Esophagus squamous epithelium (tissue), 5 donors: ENCODE results near the gene TBC1D14. TPM values are rescaled to one million over a fixed set of nuclear protein-coding genes. Genes with fewer than 3 reads are reported as not detected.

Experiments
- DNase-seq: peaks from one replicate; lab custom pipeline; 2025; lab: John Stamatoyannopoulos, UW
- H3K27ac ChIP-seq, 4 donors: fragments of 200-600 bp; sonication (generic); one replicate each; pipeline ENCODE4 v1.5.1; 2016 to 2019; ENCODE audit warnings: mild to moderate bottlenecking in 1 of 4
- H3K27me3 ChIP-seq, 4 donors: fragments of 200-600 bp; sonication (generic); 1 replicate in 3 of 4; 2 replicates in 1 of 4; pipeline versions ENCODE4 v1.5.1 to v1.6.0; 2017 to 2021; ENCODE audit warnings: antibody characterized with exemption in 1 of 4
- H3K36me3 ChIP-seq, 3 donors: fragments of 200-600 bp; sonication (generic); one replicate each; pipeline ENCODE4 v1.5.1; 2016 to 2019
- H3K4me1 ChIP-seq, 3 donors: fragments of 200-600 bp; sonication (generic); one replicate each; pipeline ENCODE4 v1.5.1; 2017 to 2019
- H3K4me3 ChIP-seq, 4 donors: fragments of 200-600 bp; sonication (generic); 1 replicate in 3 of 4; 2 replicates in 1 of 4; pipeline ENCODE4 v1.5.1; 2016 to 2019; ENCODE audit warnings: mild to moderate bottlenecking in 2 of 4, moderate library complexity in 1 of 4
- H3K9me3 ChIP-seq, 3 donors: fragments of 200-600 bp; sonication (generic); one replicate each; pipeline ENCODE4 v1.5.1; 2016 to 2019
- CTCF ChIP-seq, 6 experiments: fragments of 450-650 bp in 4 of 6; fragments of 200-600 bp in 2 of 6; sonication (generic) in 2 of 6; IDR thresholded peaks; one replicate each; pipeline ENCODE4 v1.5.1; 2016 to 2019; ENCODE audit warnings: antibody characterized with exemption in 6 of 6, mild to moderate bottlenecking in 4 of 6, moderate library complexity in 4 of 6
- POLR2A ChIP-seq, 4 donors: fragments of 450-650 bp; IDR thresholded peaks; one replicate each; pipeline ENCODE4 v1.6.1; 2017; ENCODE audit warnings: antibody characterized with exemption in 4 of 4, mild to moderate bottlenecking in 4 of 4, moderate library complexity in 3 of 4
- WGBS, 2 donors: methylation state at CpG; one replicate each; pipeline ENCODE4 v1.1.5; 2018; 5-methylcytosine and 5-hydroxymethylcytosine counted together
- intact Hi-C: fragments of 100-400 bp; cut with DNase I; formaldehyde crosslinking; loops from one replicate; pipeline ENCODE4 v1.15.0; 2022
- total RNA-seq, 4 donors: library from RNA; depleted of rRNA; stranded (reverse); fragments of >200 nt; gene quantifications; one replicate each; pipeline ENCODE4 v1.1.0, GENCODE V29; 2016
- donor health status: DM: yes; HTN: yes; CAD: no.

The TBC1D14 gene
- total RNA-seq, 4 donors from 2014 or later: 28.2 to 50.4 (median 42.1) TPM

DNA sequence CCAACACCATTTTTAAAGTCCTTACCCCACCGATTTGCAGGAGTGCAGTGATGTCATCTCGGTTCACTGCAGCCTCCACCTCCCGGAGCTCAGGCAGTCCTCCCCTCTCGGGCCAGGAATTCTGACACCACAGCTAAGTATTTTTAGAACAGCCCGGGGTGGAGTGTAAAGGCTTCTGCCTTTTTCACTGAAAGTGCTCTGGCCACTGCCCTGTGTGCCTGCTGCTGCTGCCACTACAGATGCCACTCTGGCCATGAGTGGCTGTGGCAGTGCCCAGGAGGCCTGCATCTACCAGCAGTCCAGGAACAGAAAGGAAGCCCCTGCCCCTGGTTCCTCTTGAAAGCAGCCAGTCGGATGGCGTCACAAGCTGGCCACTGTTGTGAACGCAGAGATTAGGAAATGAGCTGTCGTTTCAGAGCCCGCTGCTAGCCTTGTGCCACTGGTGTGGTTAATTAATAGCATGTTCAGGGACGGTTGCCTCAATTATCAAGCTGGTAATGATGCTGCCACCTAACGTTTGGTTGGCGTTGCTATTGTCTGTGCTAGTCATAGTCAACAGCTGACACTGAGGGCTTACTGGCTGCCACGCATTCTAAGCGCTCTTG is 23.6 kb upstream of the TBC1D14 start:
- intact Hi-C loops: no loop called here
- H3K4me3 ChIP-seq: no peak overlapping the region
- TF ChIP-seq POLR2A (IDR thresholded peaks at IDR 0.05): no peak
- peak in 3 of 6 experiments; percentile 12 to 23 (median 16) for TF ChIP-seq CTCF (IDR thresholded peaks at IDR 0.05)
- no peak for DNase-seq
- H3K4me1 ChIP-seq: peaks cover 0 to 22% (median 5%) of the 10 kb centered on the region in 3 donors
- WGBS, 2 donors: 63 to 67% methylated on average over 4 to 9 of the region's 15 CpGs
- H3K27ac ChIP-seq: peak overlapping the region in 3 of 4 donors; percentile 50 to 73 (median 71)
- no peaks in the 10 kb centered on the region for H3K27me3 ChIP-seq
- H3K9me3 ChIP-seq: no peaks in the 10 kb centered on the region
- H3K36me3 ChIP-seq: peaks cover 0 to 39% (median 8%) of the 10 kb centered on the region in 3 donors

DNA sequence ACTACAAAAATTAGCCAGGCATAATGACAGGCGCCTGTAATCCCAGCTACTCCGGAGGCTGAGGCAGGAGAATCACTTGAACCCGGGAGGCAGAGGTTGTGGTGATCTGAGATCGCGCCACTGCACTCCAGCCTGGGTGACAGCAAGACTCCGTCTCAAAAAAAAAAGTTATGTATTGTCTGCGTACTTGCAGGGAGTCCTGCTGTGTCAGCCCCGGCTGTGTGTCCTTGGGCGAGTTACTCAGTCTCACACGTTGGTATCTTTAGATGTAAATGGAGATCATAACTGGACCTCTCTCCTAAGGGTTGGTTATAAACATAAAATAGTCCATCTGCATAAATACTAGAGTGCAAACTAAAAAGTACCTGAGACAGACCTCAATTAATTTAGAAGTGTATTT is 22.7 kb upstream of the TBC1D14 start:
- no peaks in the 10 kb centered on the region for H3K27me3 ChIP-seq
- TF ChIP-seq CTCF (IDR thresholded peaks at IDR 0.05): no peak
- no peak for TF ChIP-seq POLR2A (IDR thresholded peaks at IDR 0.05)
- peaks cover 2 to 28% (median 8%) of the 10 kb centered on the region in 3 donors for H3K4me1 ChIP-seq

GRCh38 chr4:6887591-6888371 is 21.8 kb upstream of the TBC1D14 start:
- TF ChIP-seq POLR2A (IDR thresholded peaks at IDR 0.05) (no peak), CTCF (IDR thresholded peaks at IDR 0.05) (no peak)
- Histone ChIP-seq H3K27me3 (no peaks in the 10 kb centered on the region), H3K4me1 (peaks cover 11 to 37% (median 17%) of the 10 kb centered on the region in 3 donors), H3K27ac (peak overlapping the region in 2 of 4 donors; percentile 16 to 17), H3K36me3 (peaks cover 0 to 22% (median 0%) of the 10 kb centered on the region in 3 donors), H3K4me3 (no peak overlapping the region), H3K9me3 (no peaks in the 10 kb centered on the region)
- DNase-seq: no peak
- intact Hi-C loops: no loop called here
- WGBS, 2 donors: 69 to 73% methylated on average over 14 to 15 of the region's 21 CpGs

More for the DNA sequence above, 22.7 kb upstream of the TBC1D14 start:
- DNase-seq: no peak
- Histone ChIP-seq H3K27ac (no peak overlapping the region), H3K4me3 (no peak overlapping the region), H3K9me3 (no peaks in the 10 kb centered on the region), H3K36me3 (peaks cover 0 to 31% (median 0%) of the 10 kb centered on the region in 3 donors)
- intact Hi-C loops: no loop called here
- WGBS, 2 donors: 86 to 88% methylated on average over 10 of the region's 10 CpGs

- 79 to 82% methylated on average over 6 to 7 of the region's 15 CpGs for WGBS, 2 donors
- Histone ChIP-seq H3K9me3 (no peaks in the 10 kb centered on the region), H3K36me3 (peaks cover 0 to 14% (median 0%) of the 10 kb centered on the region in 3 donors), H3K4me1 (peaks cover 13 to 39% (median 19%) of the 10 kb centered on the region in 3 donors), H3K27ac (peak overlapping the region in 3 of 4 donors; percentile 10 to 22 (median 17)), H3K4me3 (no peak overlapping the region), H3K27me3 (no peaks in the 10 kb centered on the region)
- TF ChIP-seq POLR2A (IDR thresholded peaks at IDR 0.05): no peak
- TF ChIP-seq CTCF (IDR thresholded peaks at IDR 0.05): no peak
- DNase-seq: no peak
- intact Hi-C loops: no loop called here
These were observed 21.0 kb upstream of the TBC1D14 start for GRCh38 chr4:6888506-6889071.
